CD1c-positive myeloid dendritic cell (primary cell): ENCODE data around the gene UBASH3A.
A peak's percentile ranks its signal among the peaks of the same experiment; 100 is the strongest.
"Not testable (repeated sequence)": the region's sequence is repeated elsewhere in the genome, so short reads cannot be mapped to it uniquely, and the experiment has no call there.

ENCODE experiments used
- DNase-seq: peaks from one replicate; pipeline ENCODE4 v3.0.0-alpha.2; 2016; ENCODE audit errors: extremely low spot score

UBASH3A gene

GRCh38 chr21:42390193-42390592, 13.5 kb upstream of the UBASH3A start:
- no peak for DNase-seq

GRCh38 chr21:42390696-42391095, 13.0 kb upstream of the UBASH3A start:
- DNase-seq = no peak

GRCh38 chr21:42391297-42391696, 12.4 kb upstream of the UBASH3A start:
- no peak for DNase-seq

- no peak for DNase-seq
These were observed 10.8 kb upstream of the UBASH3A start for GRCh38 chr21:42392731-42393442.

GRCh38 chr21:42393443-42393950, 10.2 kb upstream of the UBASH3A start:
- DNase-seq = no peak

GRCh38 chr21:42395302-42395701, 8.4 kb upstream of the UBASH3A start:
- no peak for DNase-seq

GRCh38 chr21:42395905-42396651, 7.6 kb upstream of the UBASH3A start, which contains the start of gene TMPRSS3:
TSS of gene TMPRSS3 (minus strand) at chr21:42396052. CDS start at chr21:42395417, 635 bp downstream.
- no peak for DNase-seq

- DNase-seq = no peak
These were observed 6.6 kb upstream of the UBASH3A start for GRCh38 chr21:42396799-42397745.

- DNase-seq = no peak
These were observed 5.8 kb upstream of the UBASH3A start for GRCh38 chr21:42397746-42398394.

GRCh38 chr21:42398436-42399028, 5.2 kb upstream of the UBASH3A start:
- DNase-seq = no peak

- DNase-seq = no peak
These were observed 3.2 kb upstream of the UBASH3A start for GRCh38 chr21:42400525-42400924.

- DNase-seq = no peak
These were observed 2.5 kb upstream of the UBASH3A start for GRCh38 chr21:42401154-42401553.

- DNase-seq = no peak
These were observed 1.9 kb upstream of the UBASH3A start for GRCh38 chr21:42401820-42402251.

- no peak for DNase-seq
These were observed 837 bp downstream of the UBASH3A start for GRCh38 chr21:42404539-42404938.

- DNase-seq = no peak
These were observed 1.6 kb downstream of the UBASH3A start for GRCh38 chr21:42405064-42406013.

- peak; percentile 79 for DNase-seq
These were observed 2.5 kb downstream of the UBASH3A start for GRCh38 chr21:42406201-42406621.

- DNase-seq = no peak
These were observed 3.2 kb downstream of the UBASH3A start for GRCh38 chr21:42406866-42407265.

GRCh38 chr21:42407476-42407875, 3.8 kb downstream of the UBASH3A start:
- DNase-seq = no peak

GRCh38 chr21:42408718-42409117, 5.0 kb downstream of the UBASH3A start:
- DNase-seq = not testable (repeated sequence)

- DNase-seq = no peak
These were observed 5.7 kb downstream of the UBASH3A start for GRCh38 chr21:42409366-42409765.
